Measurements from ENCODE around the gene CRYBG1.

The CRYBG1 gene

GRCh38 chr6:106411056-106411455, 50.5 kb downstream of the CRYBG1 start:
- no peak for DNase-seq
- no peaks in the 10 kb centered on the region for H3K36me3 ChIP-seq (ENCODE audit: control insufficient read depth in 4 of 4, insufficient read depth in 4 of 4, low read length in 3 of 4)
- H3K4me1 ChIP-seq (ENCODE audit: control extremely low read depth in 1 of 4, control insufficient read depth in 4 of 4, insufficient read depth in 4 of 4, low read length in 3 of 4), result no peaks in the 10 kb centered on the region
- WGBS (ENCODE audit: insufficient coverage), result 100% methylated on average over 1 of the region's 3 CpGs
- H3K9me3 ChIP-seq (ENCODE audit: control extremely low read depth in 1 of 5, control insufficient read depth in 4 of 5, insufficient read depth in 2 of 5, low read depth in 1 of 5, low read length in 4 of 5), result no peaks in the 10 kb centered on the region
- H3K27ac ChIP-seq (ENCODE audit: insufficient read depth in 1 of 2, low read depth in 1 of 2, low read length in 2 of 2, poor library complexity in 1 of 2, severe bottlenecking in 2 of 2), result no peak overlapping the region
- no peak overlapping the region for H3K4me3 ChIP-seq (ENCODE audit: control insufficient read depth in 1 of 7, extremely low read depth in 1 of 7, insufficient read depth in 4 of 7, low read depth in 2 of 7, low read length in 6 of 7)
- CTCF ChIA-PET, result no interaction called here
- peaks cover 0 to 8% (median 0%) of the 10 kb centered on the region in 5 experiments for H3K27me3 ChIP-seq (replicated peaks in 2 of 5; ENCODE audit: control insufficient read depth in 4 of 5, insufficient read depth in 5 of 5, low read length in 4 of 5)
- POLR2A ChIA-PET, result no interaction called here

GRCh38 chr6:106411643-106412200, 51.2 kb downstream of the CRYBG1 start:
- 98% methylated on average over 6 of the region's 6 CpGs for WGBS (ENCODE audit: insufficient coverage)
- no peak for DNase-seq
- H3K9me3 ChIP-seq (ENCODE audit: control extremely low read depth in 1 of 5, control insufficient read depth in 4 of 5, insufficient read depth in 2 of 5, low read depth in 1 of 5, low read length in 4 of 5), result no peaks in the 10 kb centered on the region
- H3K27ac ChIP-seq (ENCODE audit: insufficient read depth in 1 of 2, low read depth in 1 of 2, low read length in 2 of 2, poor library complexity in 1 of 2, severe bottlenecking in 2 of 2), result no peak overlapping the region
- no peak overlapping the region for H3K4me3 ChIP-seq (ENCODE audit: control insufficient read depth in 1 of 7, extremely low read depth in 1 of 7, insufficient read depth in 4 of 7, low read depth in 2 of 7, low read length in 6 of 7)
- H3K36me3 ChIP-seq (ENCODE audit: control insufficient read depth in 4 of 4, insufficient read depth in 4 of 4, low read length in 3 of 4), result no peaks in the 10 kb centered on the region
- H3K27me3 ChIP-seq (replicated peaks in 2 of 5; ENCODE audit: control insufficient read depth in 4 of 5, insufficient read depth in 5 of 5, low read length in 4 of 5), result peaks cover 0 to 8% (median 0%) of the 10 kb centered on the region in 5 experiments
- POLR2A ChIA-PET, result no interaction called here
- CTCF ChIA-PET, result no interaction called here
- H3K4me1 ChIP-seq (ENCODE audit: control extremely low read depth in 1 of 4, control insufficient read depth in 4 of 4, insufficient read depth in 4 of 4, low read length in 3 of 4), result no peaks in the 10 kb centered on the region

DNA sequence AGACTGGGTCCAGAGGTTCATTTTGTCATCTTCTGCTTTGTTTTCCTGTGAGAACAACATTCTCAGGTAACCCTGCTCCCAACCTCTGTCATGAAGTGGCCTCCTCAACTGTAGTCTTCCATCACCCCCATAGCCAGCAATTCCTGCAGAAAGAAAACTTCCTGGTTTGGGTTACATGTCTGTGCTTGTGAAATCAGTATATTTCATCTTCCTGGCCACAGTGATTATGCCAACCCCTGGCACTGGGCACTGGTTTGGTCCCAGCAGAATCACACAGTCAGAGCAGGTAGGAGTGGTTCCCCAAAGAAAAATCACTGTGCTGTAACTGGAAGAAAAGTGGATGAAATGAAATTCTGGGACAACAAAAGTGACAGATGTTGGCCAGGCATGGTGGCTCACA, 52.5 kb downstream of the CRYBG1 start:
- H3K9me3 ChIP-seq (ENCODE audit: control extremely low read depth in 1 of 5, control insufficient read depth in 4 of 5, insufficient read depth in 2 of 5, low read depth in 1 of 5, low read length in 4 of 5), result peaks cover 0 to 1% (median 0%) of the 10 kb centered on the region in 5 experiments
- ChIA-PET POLR2A (no interaction called here), CTCF (no interaction called here)
- peaks cover 0 to 8% (median 0%) of the 10 kb centered on the region in 5 experiments for H3K27me3 ChIP-seq (replicated peaks in 2 of 5; ENCODE audit: control insufficient read depth in 4 of 5, insufficient read depth in 5 of 5, low read length in 4 of 5)
- H3K27ac ChIP-seq (ENCODE audit: insufficient read depth in 1 of 2, low read depth in 1 of 2, low read length in 2 of 2, poor library complexity in 1 of 2, severe bottlenecking in 2 of 2), result no peak overlapping the region
- H3K4me1 ChIP-seq (ENCODE audit: control extremely low read depth in 1 of 4, control insufficient read depth in 4 of 4, insufficient read depth in 4 of 4, low read length in 3 of 4), result no peaks in the 10 kb centered on the region
- no peak overlapping the region for H3K4me3 ChIP-seq (ENCODE audit: control insufficient read depth in 1 of 7, extremely low read depth in 1 of 7, insufficient read depth in 4 of 7, low read depth in 2 of 7, low read length in 6 of 7)
- no peak for DNase-seq
- H3K36me3 ChIP-seq (ENCODE audit: control insufficient read depth in 4 of 4, insufficient read depth in 4 of 4, low read length in 3 of 4), result no peaks in the 10 kb centered on the region

- WGBS (ENCODE audit: insufficient coverage), result 67% methylated on average over 1 of the region's 2 CpGs
- Histone ChIP-seq H3K4me3 (ENCODE audit: control insufficient read depth in 1 of 7, extremely low read depth in 1 of 7, insufficient read depth in 4 of 7, low read depth in 2 of 7, low read length in 6 of 7) (no peak overlapping the region), H3K27ac (ENCODE audit: insufficient read depth in 1 of 2, low read depth in 1 of 2, low read length in 2 of 2, poor library complexity in 1 of 2, severe bottlenecking in 2 of 2) (no peak overlapping the region), H3K9me3 (ENCODE audit: control extremely low read depth in 1 of 5, control insufficient read depth in 4 of 5, insufficient read depth in 2 of 5, low read depth in 1 of 5, low read length in 4 of 5) (peaks cover 0 to 2% (median 0%) of the 10 kb centered on the region in 5 experiments), H3K36me3 (ENCODE audit: control insufficient read depth in 4 of 4, insufficient read depth in 4 of 4, low read length in 3 of 4) (no peaks in the 10 kb centered on the region), H3K27me3 (replicated peaks in 2 of 5; ENCODE audit: control insufficient read depth in 4 of 5, insufficient read depth in 5 of 5, low read length in 4 of 5) (peaks cover 0 to 8% (median 0%) of the 10 kb centered on the region in 5 experiments), H3K4me1 (ENCODE audit: control extremely low read depth in 1 of 4, control insufficient read depth in 4 of 4, insufficient read depth in 4 of 4, low read length in 3 of 4) (no peaks in the 10 kb centered on the region)
- ChIA-PET POLR2A (no interaction called here), CTCF (no interaction called here)
- DNase-seq, result no peak
These were observed 53.2 kb downstream of the CRYBG1 start for GRCh38 chr6:106413722-106414121.

GRCh38 chr6:106415921-106416320, 55.4 kb downstream of the CRYBG1 start:
- Histone ChIP-seq H3K36me3 (ENCODE audit: control insufficient read depth in 4 of 4, insufficient read depth in 4 of 4, low read length in 3 of 4) (no peaks in the 10 kb centered on the region), H3K27me3 (replicated peaks in 2 of 5; ENCODE audit: control insufficient read depth in 4 of 5, insufficient read depth in 5 of 5, low read length in 4 of 5) (peaks cover 0 to 8% (median 0%) of the 10 kb centered on the region in 5 experiments), H3K4me3 (ENCODE audit: control insufficient read depth in 1 of 7, extremely low read depth in 1 of 7, insufficient read depth in 4 of 7, low read depth in 2 of 7, low read length in 6 of 7) (no peak overlapping the region), H3K4me1 (ENCODE audit: control extremely low read depth in 1 of 4, control insufficient read depth in 4 of 4, insufficient read depth in 4 of 4, low read length in 3 of 4) (no peaks in the 10 kb centered on the region), H3K27ac (ENCODE audit: insufficient read depth in 1 of 2, low read depth in 1 of 2, low read length in 2 of 2, poor library complexity in 1 of 2, severe bottlenecking in 2 of 2) (no peak overlapping the region), H3K9me3 (ENCODE audit: control extremely low read depth in 1 of 5, control insufficient read depth in 4 of 5, insufficient read depth in 2 of 5, low read depth in 1 of 5, low read length in 4 of 5) (peaks cover 0 to 2% (median 0%) of the 10 kb centered on the region in 5 experiments)
- POLR2A ChIA-PET, result interaction anchor here (0.7 kb wide), 1 partner anchor 1255 kb away, joined by 3 read pairs; no protein-coding TSS in a partner anchor
- WGBS (ENCODE audit: insufficient coverage), result 84% methylated on average over 4 of the region's 4 CpGs
- CTCF ChIA-PET, result interaction anchor here (1.1 kb wide), 1 partner anchor 13 kb away, joined by 4 read pairs; no protein-coding TSS in a partner anchor
- DNase-seq, result no peak

- ChIA-PET POLR2A (no interaction called here), CTCF (interaction anchor here (1.5 kb wide), 1 partner anchor 78 kb away, joined by 3 read pairs; no protein-coding TSS in a partner anchor)
- H3K9me3 ChIP-seq (ENCODE audit: control extremely low read depth in 1 of 5, control insufficient read depth in 4 of 5, insufficient read depth in 2 of 5, low read depth in 1 of 5, low read length in 4 of 5), result peaks cover 0 to 2% (median 0%) of the 10 kb centered on the region in 5 experiments
- DNase-seq, result no peak
- H3K27me3 ChIP-seq (replicated peaks in 2 of 5; ENCODE audit: control insufficient read depth in 4 of 5, insufficient read depth in 5 of 5, low read length in 4 of 5), result peaks cover 0 to 8% (median 0%) of the 10 kb centered on the region in 5 experiments
- no peak overlapping the region for H3K27ac ChIP-seq (ENCODE audit: insufficient read depth in 1 of 2, low read depth in 1 of 2, low read length in 2 of 2, poor library complexity in 1 of 2, severe bottlenecking in 2 of 2)
- WGBS (ENCODE audit: insufficient coverage), result 95% methylated on average over 6 of the region's 6 CpGs
- H3K4me1 ChIP-seq (ENCODE audit: control extremely low read depth in 1 of 4, control insufficient read depth in 4 of 4, insufficient read depth in 4 of 4, low read length in 3 of 4), result no peaks in the 10 kb centered on the region
- no peaks in the 10 kb centered on the region for H3K36me3 ChIP-seq (ENCODE audit: control insufficient read depth in 4 of 4, insufficient read depth in 4 of 4, low read length in 3 of 4)
- no peak overlapping the region for H3K4me3 ChIP-seq (ENCODE audit: control insufficient read depth in 1 of 7, extremely low read depth in 1 of 7, insufficient read depth in 4 of 7, low read depth in 2 of 7, low read length in 6 of 7)
These were observed 57.1 kb downstream of the CRYBG1 start for GRCh38 chr6:106417572-106418147.

GRCh38 chr6:106419900-106420613, 59.5 kb downstream of the CRYBG1 start:
- 67% methylated on average over 1 of the region's 2 CpGs for WGBS (ENCODE audit: insufficient coverage)
- CTCF ChIA-PET, result no interaction called here

More at GRCh38 chr6:106419900-106420613, 59.5 kb downstream of the CRYBG1 start:
- POLR2A ChIA-PET, result no interaction called here
- Histone ChIP-seq H3K9me3 (ENCODE audit: control extremely low read depth in 1 of 5, control insufficient read depth in 4 of 5, insufficient read depth in 2 of 5, low read depth in 1 of 5, low read length in 4 of 5) (peaks cover 0 to 2% (median 0%) of the 10 kb centered on the region in 5 experiments), H3K27me3 (replicated peaks in 2 of 5; ENCODE audit: control insufficient read depth in 4 of 5, insufficient read depth in 5 of 5, low read length in 4 of 5) (no peaks in the 10 kb centered on the region), H3K4me3 (ENCODE audit: control insufficient read depth in 1 of 7, extremely low read depth in 1 of 7, insufficient read depth in 4 of 7, low read depth in 2 of 7, low read length in 6 of 7) (no peak overlapping the region), H3K4me1 (ENCODE audit: control extremely low read depth in 1 of 4, control insufficient read depth in 4 of 4, insufficient read depth in 4 of 4, low read length in 3 of 4) (no peaks in the 10 kb centered on the region), H3K36me3 (ENCODE audit: control insufficient read depth in 4 of 4, insufficient read depth in 4 of 4, low read length in 3 of 4) (no peaks in the 10 kb centered on the region), H3K27ac (ENCODE audit: insufficient read depth in 1 of 2, low read depth in 1 of 2, low read length in 2 of 2, poor library complexity in 1 of 2, severe bottlenecking in 2 of 2) (no peak overlapping the region)
- DNase-seq, result no peak
